GM19452 (cell line): ENCODE results near the gene VEGFA.

Experiments used
- ATAC-seq: cut with Tn5 transposase; IDR thresholded peaks from one replicate; pipeline ENCODE4 v1.9.1; 2021; ENCODE audit not compliant: unreplicated experiment

The VEGFA gene

DNA sequence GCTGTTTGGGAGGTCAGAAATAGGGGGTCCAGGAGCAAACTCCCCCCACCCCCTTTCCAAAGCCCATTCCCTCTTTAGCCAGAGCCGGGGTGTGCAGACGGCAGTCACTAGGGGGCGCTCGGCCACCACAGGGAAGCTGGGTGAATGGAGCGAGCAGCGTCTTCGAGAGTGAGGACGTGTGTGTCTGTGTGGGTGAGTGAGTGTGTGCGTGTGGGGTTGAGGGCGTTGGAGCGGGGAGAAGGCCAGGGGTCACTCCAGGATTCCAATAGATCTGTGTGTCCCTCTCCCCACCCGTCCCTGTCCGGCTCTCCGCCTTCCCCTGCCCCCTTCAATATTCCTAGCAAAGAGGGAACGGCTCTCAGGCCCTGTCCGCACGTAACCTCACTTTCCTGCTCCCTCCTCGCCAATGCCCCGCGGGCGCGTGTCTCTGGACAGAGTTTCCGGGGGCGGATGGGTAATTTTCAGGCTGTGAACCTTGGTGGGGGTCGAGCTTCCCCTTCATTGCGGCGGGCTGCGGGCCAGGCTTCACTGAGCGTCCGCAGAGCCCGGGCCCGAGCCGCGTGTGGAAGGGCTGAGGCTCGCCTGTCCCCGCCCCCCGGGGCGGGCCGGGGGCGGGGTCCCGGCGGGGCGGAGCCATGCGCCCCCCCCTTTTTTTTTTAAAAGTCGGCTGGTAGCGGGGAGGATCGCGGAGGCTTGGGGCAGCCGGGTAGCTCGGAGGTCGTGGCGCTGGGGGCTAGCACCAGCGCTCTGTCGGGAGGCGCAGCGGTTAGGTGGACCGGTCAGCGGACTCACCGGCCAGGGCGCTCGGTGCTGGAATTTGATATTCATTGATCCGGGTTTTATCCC, at the start of gene VEGFA:
TSS of gene VEGFA (plus strand) at position 686 of the 846 bp plus-strand sequence.
- peak; percentile 47 for ATAC-seq

GRCh38 chr6:43720999-43721398, 49.0 kb upstream of the VEGFA start:
- ATAC-seq = no peak

- ATAC-seq = no peak
These were observed 47.0 kb upstream of the VEGFA start for GRCh38 chr6:43722920-43723545.

DNA sequence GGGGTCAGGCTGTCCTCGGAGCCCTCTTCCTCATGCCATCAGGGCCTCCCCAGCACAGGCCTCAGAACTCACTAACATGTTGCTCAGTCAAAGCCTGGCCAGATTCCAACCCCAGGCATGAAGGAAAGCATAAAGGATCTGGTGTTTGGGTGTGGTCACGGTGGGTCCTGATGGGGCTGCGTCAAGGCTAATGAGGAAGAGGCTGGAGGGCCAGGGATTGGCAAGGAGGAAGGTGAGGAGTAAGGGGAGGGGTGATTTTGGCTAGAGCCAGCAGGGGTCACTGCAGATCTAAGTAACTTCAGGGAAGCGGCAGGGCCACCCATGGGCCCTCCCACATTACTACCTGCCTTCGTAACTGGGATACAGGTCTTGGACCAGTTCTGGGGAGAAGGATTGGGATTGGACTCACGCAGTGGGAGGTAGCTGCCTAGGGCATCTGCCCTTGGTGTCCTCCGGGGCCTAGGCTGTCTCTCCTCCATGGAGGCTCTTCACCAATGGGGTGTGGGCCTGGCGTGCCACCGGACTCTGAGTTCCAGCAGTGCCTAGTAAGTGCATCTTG, 46.2 kb upstream of the VEGFA start:
- ATAC-seq = no peak

GRCh38 chr6:43724354-43724753, 45.7 kb upstream of the VEGFA start:
- ATAC-seq = no peak

GRCh38 chr6:43724914-43725642, 44.9 kb upstream of the VEGFA start:
- ATAC-seq = peak; percentile 75

GRCh38 chr6:43725643-43726580, 44.1 kb upstream of the VEGFA start:
- no peak for ATAC-seq

GRCh38 chr6:43727634-43728033, 42.4 kb upstream of the VEGFA start:
- ATAC-seq = no peak

DNA sequence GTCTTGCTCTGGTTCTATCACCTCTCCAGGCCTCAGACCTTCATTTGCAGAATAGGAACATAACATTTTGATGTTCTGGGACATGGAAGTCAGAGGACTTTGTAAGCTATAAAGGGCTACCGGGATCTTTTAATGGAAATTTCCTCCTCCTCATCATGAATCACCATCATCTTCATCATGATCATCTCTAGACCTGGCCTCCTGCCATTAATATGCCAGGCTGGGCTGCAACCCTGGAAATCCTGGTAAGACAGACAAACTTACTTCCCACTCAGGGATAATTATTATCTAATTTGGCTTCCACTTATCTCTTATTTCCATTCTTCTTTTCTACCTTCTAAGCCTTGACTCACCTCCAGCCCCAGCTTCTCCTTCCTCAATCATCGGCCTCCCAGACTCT, 41.4 kb upstream of the VEGFA start:
- no peak for ATAC-seq

GRCh38 chr6:43729537-43729936, 40.5 kb upstream of the VEGFA start:
- ATAC-seq = no peak

DNA sequence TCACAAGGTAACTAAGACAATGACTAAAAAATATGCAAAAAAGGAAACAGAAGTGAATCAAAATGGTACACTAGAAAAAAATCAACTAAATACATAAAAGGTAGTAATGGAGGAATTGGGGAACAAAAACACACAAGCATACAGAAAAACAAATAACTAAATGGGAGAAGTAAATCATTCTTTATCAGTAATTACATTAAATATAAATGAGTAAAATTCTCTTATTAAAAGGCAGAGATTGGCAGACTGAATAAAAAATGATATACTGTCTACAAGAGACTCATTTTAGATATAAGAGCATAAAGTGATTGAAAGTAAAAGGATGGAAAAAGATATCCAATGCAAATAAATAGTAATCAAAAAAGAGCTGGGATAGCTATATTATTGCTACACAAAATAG, 39.4 kb upstream of the VEGFA start:
- no peak for ATAC-seq

DNA sequence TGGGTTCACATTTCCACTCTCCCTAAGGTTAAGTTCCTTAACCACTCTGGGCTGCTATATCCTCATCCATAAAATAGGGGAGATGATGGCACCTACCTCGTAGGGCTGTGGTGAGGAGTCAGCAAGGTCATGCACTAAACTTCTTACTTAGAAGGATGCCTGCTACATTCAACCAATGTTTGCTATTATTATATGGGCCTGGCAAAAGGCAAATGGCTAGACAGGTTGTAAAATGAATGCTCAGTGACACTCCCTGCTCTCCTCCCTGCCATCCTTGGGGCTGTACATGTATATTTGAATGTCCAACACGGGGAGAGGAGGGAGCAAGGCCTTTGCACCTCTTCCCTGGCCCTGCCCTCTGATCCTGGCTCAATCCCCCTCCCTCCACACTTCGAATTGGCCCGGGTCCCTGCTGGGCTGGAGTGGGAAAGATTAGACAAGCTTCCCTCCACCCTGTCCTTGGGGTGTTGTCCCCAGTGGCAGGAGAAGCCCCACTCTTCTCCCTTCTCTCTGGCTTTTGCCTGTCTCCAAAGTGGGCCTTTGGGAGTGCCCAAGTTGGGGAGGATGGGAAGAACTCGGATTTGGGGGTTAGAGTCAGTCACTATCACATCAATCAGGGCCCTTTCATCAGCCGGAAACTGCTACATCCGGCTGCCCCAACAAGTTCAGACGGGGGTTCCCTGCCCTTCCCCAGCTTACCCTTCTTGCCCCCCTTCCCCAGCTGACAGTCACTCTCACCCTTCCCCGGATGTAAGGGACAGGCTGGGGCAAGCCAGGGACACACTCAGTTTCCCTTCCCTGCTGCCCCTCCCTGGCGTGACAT, 36.3 kb upstream of the VEGFA start:
- peak; percentile 65 for ATAC-seq

DNA sequence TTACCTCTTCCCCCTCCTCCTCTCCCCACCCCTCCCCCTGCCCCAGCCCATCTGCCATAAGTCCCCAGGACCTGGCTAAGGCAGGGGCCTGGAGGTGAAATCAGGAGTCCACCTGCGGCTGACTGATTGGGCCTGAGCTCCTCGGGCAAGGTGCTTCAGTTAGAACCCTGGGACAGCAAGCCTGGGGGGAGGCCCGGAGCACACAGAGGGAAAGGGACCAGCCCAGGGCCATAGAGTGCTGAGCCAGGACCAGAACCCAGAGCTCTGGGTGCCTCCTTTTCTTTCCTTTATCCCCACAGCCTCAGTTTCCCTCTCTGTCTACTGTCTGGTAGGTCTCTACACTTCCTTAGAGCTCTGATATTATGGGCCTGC, 35.7 kb upstream of the VEGFA start:
- no peak for ATAC-seq

- ATAC-seq = no peak
These were observed 34.3 kb upstream of the VEGFA start for GRCh38 chr6:43735642-43736199.

DNA sequence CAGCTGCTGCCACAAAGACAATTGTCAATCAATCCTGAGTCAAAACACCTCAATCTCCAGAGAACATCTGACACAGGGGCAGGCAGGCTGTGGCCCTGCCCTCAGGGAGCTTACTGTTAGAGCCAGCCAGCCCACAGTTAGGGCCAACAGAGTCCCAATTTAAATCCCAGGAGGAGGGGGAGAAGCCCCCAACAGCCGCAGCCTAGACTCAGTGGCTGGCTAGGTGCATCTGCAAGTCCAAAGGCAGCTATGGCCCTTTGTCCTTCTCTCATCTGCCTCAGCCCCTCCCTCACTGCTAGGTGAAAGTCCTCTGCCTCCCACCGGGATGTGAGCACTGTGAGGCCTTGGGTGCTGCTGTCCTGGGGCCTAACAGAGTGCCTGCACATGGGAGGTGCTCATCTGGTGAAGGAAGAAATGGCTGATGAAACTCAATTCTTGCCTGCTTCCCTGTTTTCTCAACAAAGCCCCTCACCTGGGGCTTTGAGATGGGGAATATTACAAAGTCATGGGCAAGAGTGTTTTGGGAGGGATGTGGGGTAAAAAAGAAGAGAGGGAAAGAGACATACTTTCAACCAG, 33.7 kb upstream of the VEGFA start:
- ATAC-seq = no peak

DNA sequence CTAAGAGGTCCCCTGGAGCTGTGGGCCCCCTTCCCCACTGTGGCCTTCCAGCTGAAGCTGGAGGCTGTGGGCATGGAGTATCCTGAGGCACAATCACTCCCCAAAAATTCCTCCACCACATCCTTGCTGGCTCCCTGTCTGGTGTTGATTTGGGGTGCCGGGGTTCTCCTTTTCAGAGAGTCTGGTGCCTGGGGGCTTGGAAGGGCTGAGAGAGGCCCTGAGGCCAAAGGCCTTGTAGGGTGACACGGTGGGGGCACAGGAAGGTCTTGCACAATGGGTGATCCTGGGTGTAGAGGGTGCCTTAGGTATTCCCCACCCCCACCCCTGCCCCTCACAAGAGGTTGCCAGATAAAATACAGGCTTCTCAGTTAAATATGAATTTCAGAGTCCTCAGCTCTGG, 33.2 kb upstream of the VEGFA start:
- no peak for ATAC-seq

GRCh38 chr6:43737272-43738081, 32.5 kb upstream of the VEGFA start:
- no peak for ATAC-seq

GRCh38 chr6:43738267-43738676, 31.7 kb upstream of the VEGFA start:
- ATAC-seq = no peak
